GM10847 (cell line): ENCODE measurements around the gene ARSG.

Experiments used
- POLR2A ChIP-seq: IDR thresholded peaks from 2 replicates; pipeline ENCODE4 v1.6.1; 2011; ENCODE audit not compliant: insufficient read length; ENCODE audit errors: extremely low read depth

Gene ARSG

GRCh38 chr17:68468334-68468733 is 177.0 kb downstream of the ARSG start:
- no peak for TF ChIP-seq POLR2A

GRCh38 chr17:68468788-68469187 is 177.5 kb downstream of the ARSG start:
- TF ChIP-seq POLR2A: no peak
